HG03108 (cell line): ENCODE results near the gene CHPT1.
A peak's percentile ranks its signal among the peaks of the same experiment; 100 is the strongest.
"Not testable (repeated sequence)": the region's sequence is repeated elsewhere in the genome, so short reads cannot be mapped to it uniquely, and the experiment has no call there.

Experiments
- ATAC-seq: cut with Tn5 transposase; IDR thresholded peaks from one replicate; pipeline ENCODE4 v1.9.1; 2021; ENCODE audit warnings: moderate library complexity; ENCODE audit not compliant: unreplicated experiment

Gene CHPT1

DNA sequence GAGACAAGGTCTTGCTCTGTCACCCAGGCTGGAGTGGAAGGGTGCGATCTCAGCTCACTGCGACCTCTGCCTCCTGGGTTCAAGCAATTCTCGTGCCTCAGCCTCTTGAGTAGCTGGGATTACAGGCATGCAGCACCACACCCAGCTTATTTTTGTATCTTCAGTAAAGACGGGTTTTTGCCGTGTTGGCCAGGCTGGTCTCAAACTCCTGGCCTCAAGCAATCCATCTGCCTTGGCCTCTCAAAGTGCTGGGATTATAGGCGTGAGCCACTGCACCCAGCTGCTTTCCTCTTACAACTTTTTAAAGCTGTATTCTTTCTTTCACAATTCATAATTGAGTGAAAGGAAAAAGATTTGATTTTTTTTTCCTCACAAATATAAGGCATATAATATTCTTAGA lies 15.8 kb upstream of the CHPT1 start:
- not testable (repeated sequence) for ATAC-seq

DNA sequence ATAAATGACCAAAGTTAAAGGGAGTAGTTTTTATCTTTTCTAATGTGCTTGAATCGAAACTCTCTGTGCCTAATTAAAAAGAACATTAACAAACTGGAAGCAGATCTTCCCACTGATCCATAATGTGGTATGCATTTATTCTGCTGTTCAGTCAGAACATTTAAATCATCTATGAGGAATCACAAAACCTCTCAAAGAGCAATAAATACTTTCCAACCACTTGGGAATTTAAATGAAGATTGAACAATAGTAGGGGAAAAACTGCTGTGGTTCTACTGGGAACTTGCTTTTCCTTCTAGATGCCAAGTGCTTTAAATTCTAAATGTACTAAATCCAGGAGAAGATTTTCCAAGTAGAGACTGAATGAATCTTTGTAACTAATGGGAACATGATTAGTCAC lies 12.3 kb upstream of the CHPT1 start:
- ATAC-seq, result no peak

DNA sequence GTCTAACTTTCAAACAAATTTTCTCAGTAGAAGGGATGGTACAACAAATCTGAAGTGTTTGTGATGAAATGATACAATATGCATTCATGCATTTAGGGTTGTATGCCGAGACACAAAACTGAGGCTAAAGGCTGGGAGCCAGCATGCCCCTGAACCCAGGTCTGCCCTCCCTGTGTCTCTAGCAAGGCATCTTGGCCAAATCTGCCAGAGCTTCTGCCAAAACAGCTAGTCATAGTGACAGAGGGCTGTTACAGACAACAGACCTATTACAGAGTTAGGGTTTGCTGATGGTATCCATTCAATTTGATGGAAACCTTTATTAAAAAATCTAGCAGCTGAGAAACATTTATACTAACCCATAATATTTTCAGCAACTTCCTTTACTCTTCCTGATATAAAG lies 11.3 kb upstream of the CHPT1 start:
- no peak for ATAC-seq

DNA sequence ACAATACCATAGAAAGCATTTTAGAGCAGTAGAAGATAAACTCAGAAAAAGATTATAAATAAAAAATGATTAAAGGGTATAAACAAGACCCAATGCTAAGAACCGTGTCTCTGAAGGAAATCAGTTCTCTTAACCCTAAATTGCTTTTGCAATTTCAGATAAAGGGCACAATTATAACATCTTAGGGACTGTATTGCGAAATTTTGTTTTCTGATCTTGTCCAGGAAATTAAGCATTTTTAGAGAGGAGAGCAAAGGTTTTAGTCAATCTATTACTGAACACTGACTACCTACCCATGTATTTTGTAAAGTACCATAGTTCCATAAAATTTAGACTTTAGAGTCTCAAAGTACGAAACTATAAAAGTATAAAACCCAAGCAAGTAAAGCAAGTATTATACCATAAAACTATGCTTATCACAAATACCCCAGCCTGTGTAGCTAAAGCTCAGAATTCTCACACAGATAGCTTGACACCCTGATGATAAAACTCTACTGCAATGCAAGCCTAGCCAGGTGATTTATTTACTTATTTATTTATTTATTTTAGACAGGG lies 6.8 kb upstream of the CHPT1 start:
- ATAC-seq, result no peak

DNA sequence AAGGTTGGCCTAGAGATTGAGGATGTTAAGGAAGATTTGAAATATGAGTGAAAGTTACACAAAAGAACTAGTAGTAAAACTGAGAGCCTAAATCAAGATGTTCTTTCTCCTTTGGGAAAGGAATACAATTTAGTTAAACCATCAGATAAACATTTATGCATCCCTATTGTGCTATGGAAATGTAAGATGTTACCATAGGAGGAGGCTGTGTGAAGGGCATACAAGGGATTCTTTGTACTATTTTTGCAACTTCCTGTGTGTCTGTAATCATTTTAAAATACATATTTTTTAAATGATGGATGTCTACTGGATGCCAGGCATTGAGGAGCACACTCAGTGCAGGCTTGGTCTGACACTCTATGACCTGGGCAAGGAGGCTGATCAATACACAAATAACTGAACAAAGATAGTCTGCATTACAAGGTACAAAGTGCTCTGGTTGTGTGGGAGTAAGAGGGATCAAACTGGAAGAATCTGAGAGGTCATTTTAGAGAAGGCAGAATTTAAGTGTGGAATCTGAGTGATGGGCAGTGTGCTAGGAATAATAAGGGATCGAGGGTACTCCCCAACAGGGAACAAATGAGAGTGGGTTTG lies 5.8 kb upstream of the CHPT1 start:
- ATAC-seq, result no peak

DNA sequence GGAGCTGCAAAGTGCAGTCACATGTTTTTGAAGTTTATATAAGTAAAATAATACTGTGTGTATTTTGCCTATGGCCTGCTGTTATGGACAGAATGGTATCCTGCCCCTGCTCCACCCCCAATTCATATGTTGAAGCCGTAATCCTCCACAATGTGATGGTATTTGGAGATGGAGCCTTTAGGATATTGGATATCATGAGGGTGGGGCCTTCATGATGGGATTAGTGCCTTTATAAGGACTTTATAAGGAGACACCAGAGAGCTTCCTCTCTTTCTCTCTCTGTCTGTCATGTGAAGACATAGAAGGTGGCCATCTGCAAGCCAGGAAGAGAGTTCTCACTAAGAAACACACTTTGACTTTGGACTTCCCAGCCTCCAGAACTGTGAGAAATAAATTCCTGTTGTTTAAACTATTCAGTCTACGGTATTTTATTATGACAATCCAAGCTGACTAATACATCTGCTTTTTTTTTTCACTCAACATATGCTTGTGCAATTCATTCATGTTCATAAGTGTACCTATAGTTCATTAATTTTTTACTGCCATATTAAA lies 3.1 kb upstream of the CHPT1 start:
- no peak for ATAC-seq

DNA sequence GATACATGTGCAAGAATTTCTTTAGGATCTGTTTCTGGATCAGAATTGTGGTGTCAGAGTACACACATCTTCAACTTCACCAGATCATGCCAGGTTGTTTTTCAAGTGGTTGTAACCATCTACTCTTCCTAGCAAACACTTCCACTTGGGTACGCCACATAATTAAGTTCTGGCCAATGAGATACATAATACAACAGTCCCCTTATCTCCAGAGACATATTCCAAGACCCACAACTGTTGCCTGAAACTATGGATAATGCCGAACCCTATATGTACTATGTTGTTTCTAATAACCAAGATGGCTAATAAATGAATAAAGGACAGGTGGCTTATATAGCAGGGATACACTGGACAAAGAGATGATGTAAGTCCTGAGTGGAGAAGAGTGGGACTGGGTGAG lies 2.5 kb upstream of the CHPT1 start:
- no peak for ATAC-seq

DNA sequence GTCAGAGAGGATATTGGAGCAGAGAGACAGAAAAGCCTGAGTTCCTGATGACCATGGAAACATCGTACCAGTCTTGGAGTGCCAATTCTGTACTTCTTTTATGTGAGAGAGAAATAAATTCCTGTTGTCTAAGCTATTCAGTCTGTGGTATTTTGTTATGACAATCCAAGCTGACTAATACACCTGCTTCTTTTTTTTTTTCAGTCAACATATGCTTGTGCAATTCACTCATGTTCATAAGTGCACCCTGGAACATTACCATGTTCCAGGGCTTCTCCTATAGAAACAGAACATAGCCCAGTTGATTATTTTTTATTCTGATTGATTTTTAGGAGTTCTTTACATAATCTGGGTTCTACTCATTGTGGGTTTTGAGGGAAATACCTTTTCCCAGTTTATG lies 1.7 kb upstream of the CHPT1 start:
- no peak for ATAC-seq

DNA sequence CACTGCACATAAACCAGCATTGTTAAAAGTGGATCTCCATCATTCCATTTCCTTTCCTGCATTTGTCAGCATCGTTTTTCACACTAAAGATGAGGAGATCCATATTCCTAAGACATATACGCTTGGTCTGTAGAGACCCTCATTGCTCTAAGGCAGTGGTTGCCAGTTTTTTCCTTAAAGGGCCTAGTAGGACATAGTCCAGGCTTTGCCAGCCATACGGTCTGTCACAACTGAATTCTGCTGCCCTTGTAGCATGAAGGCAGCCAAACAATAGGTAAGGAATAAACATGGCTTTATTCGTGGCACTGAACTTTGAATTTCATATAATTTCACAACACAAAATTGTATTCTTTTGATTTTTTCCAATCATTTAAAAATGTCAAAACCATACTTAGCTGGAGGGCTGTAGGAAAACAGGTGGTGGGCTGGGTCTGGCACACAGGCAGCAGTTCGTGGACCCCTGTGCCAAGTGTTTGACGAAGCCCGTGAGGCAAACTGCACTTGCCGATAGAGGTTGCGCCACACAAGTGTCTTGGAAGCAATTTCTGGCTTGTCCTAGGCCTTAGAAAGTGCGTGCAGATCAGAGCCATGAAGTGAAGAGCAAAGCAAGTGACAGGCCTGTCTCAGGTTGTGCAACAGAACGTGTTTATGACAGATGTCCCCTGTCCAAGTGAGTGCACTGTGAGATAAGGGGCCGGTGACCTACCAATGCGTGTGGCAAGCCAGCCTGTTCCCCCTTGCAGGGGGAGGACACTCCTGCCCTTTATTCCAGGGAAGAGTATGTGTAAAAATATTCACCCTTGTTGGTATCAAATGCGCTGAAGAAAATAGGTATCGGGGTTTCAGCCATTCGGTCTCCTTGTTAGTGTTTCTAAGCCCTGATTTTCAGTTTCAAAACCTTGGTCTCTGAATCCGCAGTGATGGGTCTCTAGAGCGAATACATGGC lies 916 bp upstream of the CHPT1 start:
- ATAC-seq, result no peak

DNA sequence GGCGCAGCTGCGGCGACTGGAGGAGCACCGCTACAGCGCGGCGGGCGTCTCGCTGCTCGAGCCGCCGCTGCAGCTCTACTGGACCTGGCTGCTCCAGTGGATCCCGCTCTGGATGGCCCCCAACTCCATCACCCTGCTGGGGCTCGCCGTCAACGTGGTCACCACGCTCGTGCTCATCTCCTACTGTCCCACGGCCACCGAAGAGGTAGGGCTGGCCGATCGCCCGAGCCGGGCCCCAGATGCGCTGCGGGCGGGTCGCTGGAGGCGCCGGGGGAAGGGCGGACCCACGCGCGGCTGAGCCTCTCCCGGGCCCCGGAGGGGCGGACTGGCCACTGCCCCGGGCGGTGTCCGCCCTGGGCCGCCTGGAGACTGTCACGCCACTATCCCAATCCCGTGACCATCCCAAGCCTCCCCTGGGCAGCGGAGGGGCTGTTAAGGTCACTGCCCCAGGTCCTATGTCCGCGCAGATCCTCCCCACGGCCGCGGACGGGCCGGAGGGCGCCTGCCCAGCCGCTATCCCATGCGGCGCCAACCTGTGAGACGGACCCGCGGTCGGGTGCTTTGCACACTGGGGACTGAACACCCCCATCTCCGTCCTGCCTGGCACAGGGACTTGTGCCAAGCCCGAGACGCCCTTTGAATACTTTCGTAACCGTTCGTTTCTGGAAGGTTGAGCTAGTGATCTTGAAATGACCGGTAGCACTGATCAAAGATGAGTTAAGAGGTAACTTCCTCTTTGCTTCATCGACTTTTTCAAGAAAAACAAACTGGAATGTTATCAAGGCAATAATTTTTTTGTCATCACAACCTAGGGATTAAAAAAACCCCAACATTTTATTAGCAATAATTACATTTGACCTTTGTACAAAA lies 725 bp downstream of the CHPT1 start:
- peak; percentile 31 for ATAC-seq

DNA sequence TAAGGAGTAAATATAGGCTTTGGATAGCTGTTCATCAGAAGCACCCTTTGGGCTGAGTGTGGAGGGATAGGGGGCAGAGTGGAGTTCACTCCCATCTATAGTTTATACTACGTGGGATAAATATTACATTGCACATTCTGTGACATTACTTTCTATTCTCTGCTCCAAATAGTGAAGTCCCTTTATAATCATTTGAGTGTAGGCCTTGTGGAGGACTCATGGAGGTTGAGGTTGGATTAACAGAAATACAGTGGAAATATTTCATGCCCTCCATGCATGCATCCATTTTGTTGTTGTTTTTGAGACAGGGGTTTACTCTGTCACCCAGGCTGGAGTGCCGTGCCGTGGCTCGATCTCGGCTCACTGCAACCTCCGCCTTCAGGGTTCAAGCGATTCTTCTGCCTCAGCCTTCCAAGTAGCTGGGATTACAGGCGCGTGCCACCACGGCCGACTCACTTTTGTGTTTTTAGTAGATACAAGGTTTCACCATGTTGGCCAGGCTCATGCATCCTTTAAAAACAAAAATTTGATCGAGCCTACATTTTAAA lies 1.4 kb downstream of the CHPT1 start:
- ATAC-seq, result no peak

DNA sequence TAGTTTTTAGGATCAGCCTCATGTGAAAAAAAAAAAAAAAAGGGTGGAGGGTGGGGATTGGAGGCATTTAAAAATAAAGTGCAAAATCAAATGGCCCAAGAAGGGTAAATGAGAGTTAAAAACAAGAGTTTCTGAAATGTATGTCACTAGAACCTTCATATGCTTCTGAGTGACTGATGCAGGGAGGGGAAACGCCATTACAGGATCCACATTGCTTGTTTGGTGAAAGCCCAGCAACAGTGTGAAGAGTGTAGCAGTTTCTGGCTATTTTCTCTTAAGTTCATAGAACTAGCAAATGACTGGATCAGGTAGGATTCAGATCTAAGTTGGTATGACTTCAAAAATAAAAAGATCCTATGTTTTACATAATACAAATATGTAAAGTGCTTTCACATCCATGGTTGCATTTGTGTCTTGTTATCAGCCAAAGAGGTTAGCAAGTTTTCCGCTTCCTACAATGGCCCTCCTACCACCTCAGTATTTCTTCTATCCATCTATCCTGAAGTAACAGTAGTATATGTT lies 2.9 kb downstream of the CHPT1 start:
- no peak for ATAC-seq

DNA sequence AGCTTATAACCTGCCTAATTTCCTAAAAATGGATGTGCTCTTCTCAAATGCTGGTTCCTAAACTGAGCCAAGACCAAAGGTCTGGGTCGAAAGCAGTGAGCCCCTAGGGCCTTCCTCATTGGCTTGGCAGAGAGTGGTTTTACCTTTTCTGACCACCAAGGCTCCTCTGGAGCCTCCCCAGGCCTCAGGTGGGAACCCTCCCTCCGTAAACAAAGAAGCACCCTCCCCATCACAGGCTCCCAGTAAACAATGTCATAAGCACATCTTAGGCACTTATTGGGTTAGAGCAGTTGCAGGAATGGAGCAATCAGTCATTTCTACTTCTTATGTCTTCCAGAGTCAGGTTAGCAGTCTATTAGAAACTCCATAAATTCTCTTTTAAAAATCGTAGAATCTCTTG lies 6.0 kb downstream of the CHPT1 start:
- ATAC-seq, result no peak

DNA sequence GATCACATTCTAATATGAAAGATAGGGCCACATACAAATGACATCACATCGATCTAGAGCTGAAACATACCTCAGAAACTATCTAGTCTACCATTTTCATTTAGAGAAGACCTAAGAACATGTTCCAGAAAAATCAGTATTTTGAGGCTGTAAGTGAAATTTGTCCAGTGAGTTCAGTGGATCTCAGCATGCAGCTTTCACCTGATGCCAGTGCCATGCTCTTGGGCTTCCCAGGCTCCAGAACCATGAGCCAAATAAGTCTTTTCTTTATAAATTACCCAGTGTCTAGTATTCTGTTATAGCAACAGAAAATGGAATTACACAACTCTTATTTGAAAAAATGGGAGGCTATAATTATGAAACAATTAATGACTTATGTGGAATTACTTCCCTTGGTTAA lies 9.0 kb downstream of the CHPT1 start:
- no peak for ATAC-seq

DNA sequence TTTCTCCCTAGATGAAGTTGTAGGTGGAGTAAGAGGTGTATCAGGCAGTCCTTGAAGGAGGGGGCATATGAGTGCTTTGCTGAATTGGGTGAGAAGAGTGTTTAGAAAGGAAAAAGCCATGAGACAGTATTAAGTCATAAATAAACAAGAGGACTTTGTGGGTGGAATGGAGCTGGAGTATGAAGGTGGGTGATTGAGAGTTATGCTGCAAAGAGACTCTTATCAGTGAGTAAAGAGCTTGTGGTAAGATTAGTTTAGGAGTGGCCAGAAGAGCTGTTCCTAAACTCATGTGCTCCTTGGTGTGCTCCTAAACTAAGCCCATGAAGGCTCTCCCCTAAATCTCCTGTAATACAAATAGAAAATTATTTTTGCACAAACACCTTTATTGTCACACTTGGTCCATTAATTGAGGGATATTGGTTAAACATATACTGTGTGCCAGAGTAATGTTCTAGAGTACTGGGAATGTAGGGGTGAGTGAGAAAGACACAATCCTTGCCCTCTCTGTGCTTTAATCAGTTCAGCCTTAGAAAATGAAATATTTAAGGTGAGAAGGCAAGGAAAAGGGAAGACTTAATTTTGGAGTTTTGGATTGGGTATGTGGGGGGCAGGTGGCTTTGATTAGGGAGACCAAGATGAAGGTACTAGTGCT lies 9.8 kb downstream of the CHPT1 start:
- ATAC-seq, result no peak

DNA sequence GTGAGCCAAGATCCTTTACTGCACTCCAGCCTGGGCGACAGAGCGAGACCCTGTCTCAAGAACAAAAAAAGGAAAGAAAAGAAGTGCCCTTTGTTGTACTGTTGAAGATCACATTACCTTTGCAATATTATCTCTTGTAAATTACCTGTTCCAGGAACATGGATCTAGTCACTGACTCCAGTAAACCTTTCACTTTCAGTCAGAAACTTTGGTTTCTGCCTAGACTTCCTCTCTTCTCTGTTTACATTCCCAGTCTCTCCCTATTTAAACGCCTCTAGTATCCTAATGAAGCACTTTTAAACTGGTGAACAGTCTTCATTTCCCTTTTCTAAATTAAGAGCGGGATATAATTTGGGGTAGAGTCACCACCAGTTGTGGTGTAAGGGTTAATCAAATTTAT lies 12.8 kb downstream of the CHPT1 start:
- ATAC-seq, result no peak

DNA sequence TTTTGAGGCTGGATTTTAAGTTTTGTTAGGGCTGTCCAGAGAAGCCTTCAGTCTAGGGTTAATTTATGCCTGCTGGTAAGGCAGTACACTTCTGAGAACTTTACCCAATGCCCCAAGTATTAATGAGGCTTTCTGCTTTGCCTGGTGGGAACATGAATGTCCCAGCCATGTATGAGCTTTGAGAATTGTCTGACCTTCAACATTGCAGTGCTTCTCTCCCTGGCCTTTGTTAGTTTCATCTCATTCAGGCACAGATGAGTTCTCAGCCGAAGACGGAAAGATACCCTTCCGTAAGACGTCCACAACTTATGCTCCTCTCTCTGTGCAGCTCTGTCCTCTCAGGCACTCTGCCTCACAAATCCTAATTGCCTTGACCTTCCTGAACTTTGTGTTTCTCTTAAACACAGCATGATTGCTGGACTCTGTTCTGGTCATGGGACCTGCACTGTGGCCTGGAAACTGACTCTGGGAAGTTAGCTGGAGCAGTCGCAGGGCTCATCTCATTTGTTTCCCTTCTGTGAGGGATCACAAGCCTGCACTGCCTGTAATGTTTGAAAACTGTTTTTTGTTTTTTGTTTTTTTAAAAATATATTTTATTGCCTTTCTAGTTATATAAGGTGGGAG lies 15.7 kb downstream of the CHPT1 start:
- no peak for ATAC-seq

DNA sequence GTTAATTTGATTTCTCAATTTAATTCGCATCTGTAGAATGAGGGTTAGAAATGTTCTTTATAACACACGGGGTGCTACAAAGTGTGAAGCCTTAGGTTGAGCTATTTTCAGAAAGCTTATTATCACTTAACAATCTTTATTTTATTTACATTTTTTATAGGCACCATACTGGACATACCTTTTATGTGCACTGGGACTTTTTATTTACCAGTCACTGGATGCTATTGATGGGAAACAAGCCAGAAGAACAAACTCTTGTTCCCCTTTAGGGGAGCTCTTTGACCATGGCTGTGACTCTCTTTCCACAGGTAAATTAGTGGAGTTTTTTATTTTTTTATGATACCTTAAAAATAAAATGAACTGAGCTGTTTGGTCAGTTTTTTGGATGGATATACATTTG lies 16.5 kb downstream of the CHPT1 start:
- ATAC-seq, result no peak

DNA sequence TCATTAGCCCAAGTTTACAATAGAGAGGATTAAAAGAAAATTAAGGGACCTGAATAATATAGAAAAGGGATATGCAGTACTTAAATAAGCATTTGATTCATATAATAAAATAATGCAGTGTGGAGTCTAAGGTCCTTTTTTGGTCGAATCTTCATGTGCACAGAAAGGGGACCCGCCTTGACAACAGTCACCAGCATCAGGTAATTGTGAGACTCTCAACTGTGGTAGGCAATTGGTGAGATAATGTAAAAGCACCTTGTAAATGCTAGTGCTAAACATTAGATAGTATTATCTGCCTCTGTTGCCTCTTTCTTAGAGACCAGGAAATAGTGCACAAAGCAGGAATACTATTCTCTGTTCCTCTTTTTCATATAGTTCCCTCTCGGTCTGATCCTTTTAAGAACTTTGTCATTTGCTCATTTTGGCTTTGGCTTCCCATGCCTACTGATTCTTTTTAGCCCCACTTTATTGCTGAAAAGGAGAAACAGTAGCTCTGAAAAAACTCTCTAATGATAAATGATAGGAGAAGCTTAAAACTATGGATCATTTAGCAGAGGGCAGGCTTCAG lies 17.5 kb downstream of the CHPT1 start:
- no peak for ATAC-seq
